HEK293 (cell line): Measurements from ENCODE around the gene ARHGAP1.

Experiments
- ATF2 ChIP-seq: fragments of 450-650 bp; formaldehyde crosslinking; IDR thresholded peaks from 2 replicates; pipeline ENCODE4 v1.5.1; 2016; ENCODE audit warnings: missing biosample characterization, missing genetic modification characterization, low read depth
- CTCF ChIP-seq: fragments of 450-650 bp; formaldehyde crosslinking; IDR thresholded peaks from 2 replicates; pipeline ENCODE4 v1.5.1; 2016; ENCODE audit warnings: missing biosample characterization, missing genetic modification characterization
- REST ChIP-seq: fragments of 450-650 bp; formaldehyde crosslinking; IDR thresholded peaks from 2 replicates; pipeline ENCODE4 v1.5.1; 2016; ENCODE audit warnings: missing biosample characterization, missing genetic modification characterization
- YY1 ChIP-seq: fragments of 450-650 bp; formaldehyde crosslinking; IDR thresholded peaks from 2 replicates; pipeline ENCODE4 v1.5.1; 2018; ENCODE audit warnings: missing biosample characterization, missing genetic modification characterization
- ZBTB21 ChIP-seq: fragments of 450-650 bp; formaldehyde crosslinking; IDR thresholded peaks from 2 replicates; pipeline ENCODE4 v1.5.1; 2017; ENCODE audit warnings: missing biosample characterization, missing genetic modification characterization
- ZBTB48 ChIP-seq: fragments of 450-650 bp; formaldehyde crosslinking; IDR thresholded peaks from 2 replicates; pipeline ENCODE4 v1.5.1; 2016; ENCODE audit warnings: missing biosample characterization, missing genetic modification characterization
- ZNF24 ChIP-seq: fragments of 450-650 bp; formaldehyde crosslinking; IDR thresholded peaks from 2 replicates; pipeline ENCODE4 v1.5.1; 2016; ENCODE audit warnings: missing biosample characterization, missing genetic modification characterization
- ZNF274 ChIP-seq, 2 experiments: fragments of 200-500 bp in 1 of 2; fragments of 450-650 bp in 1 of 2; sonication (Bioruptor generic) in 1 of 2; formaldehyde crosslinking in 1 of 2; IDR thresholded peaks; 2 replicates each; pipeline versions ENCODE4 v1.5.1 to v1.6.1; 2014 to 2016; ENCODE audit warnings: borderline replicate concordance in 1 of 2, inconsistent platforms in 1 of 2, low read length in 1 of 2, missing biosample characterization in 1 of 2, missing genetic modification characterization in 1 of 2
- ZNF544 ChIP-seq: fragments of 450-650 bp; formaldehyde crosslinking; IDR thresholded peaks from 2 replicates; pipeline ENCODE4 v1.5.0; 2017; ENCODE audit warnings: missing biosample characterization, missing genetic modification characterization
- ZNF624 ChIP-seq: fragments of 450-650 bp; formaldehyde crosslinking; IDR thresholded peaks from 2 replicates; pipeline ENCODE4 v1.5.1; 2017; ENCODE audit warnings: missing biosample characterization, missing genetic modification characterization
- ZNF629 ChIP-seq: fragments of 450-650 bp; formaldehyde crosslinking; IDR thresholded peaks from 2 replicates; pipeline ENCODE4 v1.5.1; 2017; ENCODE audit warnings: missing biosample characterization, missing genetic modification characterization

- TF ChIP-seq CTCF (tag by site-specific recombination) (no peak; the same call in 1 of the 2 replicates), REST (tag by site-specific recombination) (no peak; the same call in 1 of the 2 replicates), ZNF274 (IDR thresholded peaks at IDR 0.05; ENCODE audit: low read length) (no peak), ZNF274 (tag by site-specific recombination; IDR thresholded peaks at IDR 0.05; ENCODE audit: borderline replicate concordance) (no peak), ZBTB21 (tag by site-specific recombination) (peak; percentile 75), ZNF24 (tag by site-specific recombination) (peak; percentile 95), ATF2 (tag by site-specific recombination) (no peak), ZBTB48 (tag by site-specific recombination) (peak; percentile 71; the same call in 1 of the 2 replicates), ZNF544 (tag by site-specific recombination) (no peak), ZNF629 (tag by site-specific recombination) (peak; percentile 90), YY1 (tag by site-specific recombination) (peak; percentile 83), ZNF624 (tag by site-specific recombination) (no peak)
Observed at GRCh38 chr11:46700241-46701077, at the start of gene ARHGAP1, which contains the start of gene ZNF408.
